NOMO-1 treated with DMSO at 0.1 percent for 48 hours (cell line): Measurements from ENCODE around the gene EIF4E1B.

Experiments
- DNase-seq: peaks from one replicate; lab custom pipeline; 2025; ENCODE audit not compliant: unreplicated experiment; lab: John Stamatoyannopoulos, UW

EIF4E1B gene

GRCh38 chr5:176644878-176645670 is 14.6 kb downstream of the EIF4E1B start:
- DNase-seq, result no peak

- no peak for DNase-seq
These were observed 15.7 kb downstream of the EIF4E1B start for GRCh38 chr5:176646049-176646706.

- no peak for DNase-seq
These were observed 16.2 kb downstream of the EIF4E1B start for GRCh38 chr5:176646707-176647029.

DNA sequence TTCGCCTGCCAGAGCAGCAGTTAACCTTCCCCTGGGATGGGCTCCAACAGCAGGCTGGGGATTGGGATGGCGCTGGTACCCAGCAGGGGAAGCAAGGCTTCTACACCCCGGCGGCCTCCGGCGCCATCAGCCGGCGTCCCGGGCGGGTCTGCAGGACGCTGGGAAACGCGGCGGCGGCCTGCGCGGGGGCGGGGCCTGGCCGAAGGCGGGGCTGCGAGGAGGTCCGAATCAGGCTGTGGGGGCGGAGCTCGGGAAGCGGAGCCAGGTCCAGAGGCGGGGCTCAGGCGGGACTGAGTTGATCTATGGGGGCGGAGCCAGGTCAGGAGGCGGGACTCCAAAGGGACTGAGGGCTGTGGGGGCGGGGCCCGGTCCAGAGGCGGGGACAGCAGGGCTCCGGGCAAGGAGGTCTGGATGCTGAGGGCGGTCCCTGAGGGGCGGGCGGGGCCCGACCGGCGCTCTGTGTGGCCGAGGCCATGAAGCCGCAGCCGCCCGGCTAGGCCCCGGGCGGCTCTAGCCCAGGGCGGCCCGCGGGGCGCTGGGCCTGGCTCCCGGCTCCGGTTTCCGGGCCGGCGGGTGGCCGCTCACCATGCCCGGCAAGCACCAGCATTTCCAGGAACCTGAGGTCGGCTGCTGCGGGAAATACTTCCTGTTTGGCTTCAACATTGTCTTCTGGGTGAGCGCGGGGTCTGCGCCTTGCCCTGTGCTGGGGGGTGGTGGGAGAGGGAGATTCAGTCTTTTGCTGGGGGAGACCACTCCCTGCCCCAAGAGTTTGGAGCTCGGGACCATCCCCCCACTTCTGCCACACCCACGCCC is 16.8 kb downstream of the EIF4E1B start, which contains the start of gene TSPAN17:
TSPAN17 (plus strand) TSS at position 455 of the 813 bp plus-strand sequence; CDS start at position 587, 132 bp downstream.
- peak; percentile 98 for DNase-seq

DNA sequence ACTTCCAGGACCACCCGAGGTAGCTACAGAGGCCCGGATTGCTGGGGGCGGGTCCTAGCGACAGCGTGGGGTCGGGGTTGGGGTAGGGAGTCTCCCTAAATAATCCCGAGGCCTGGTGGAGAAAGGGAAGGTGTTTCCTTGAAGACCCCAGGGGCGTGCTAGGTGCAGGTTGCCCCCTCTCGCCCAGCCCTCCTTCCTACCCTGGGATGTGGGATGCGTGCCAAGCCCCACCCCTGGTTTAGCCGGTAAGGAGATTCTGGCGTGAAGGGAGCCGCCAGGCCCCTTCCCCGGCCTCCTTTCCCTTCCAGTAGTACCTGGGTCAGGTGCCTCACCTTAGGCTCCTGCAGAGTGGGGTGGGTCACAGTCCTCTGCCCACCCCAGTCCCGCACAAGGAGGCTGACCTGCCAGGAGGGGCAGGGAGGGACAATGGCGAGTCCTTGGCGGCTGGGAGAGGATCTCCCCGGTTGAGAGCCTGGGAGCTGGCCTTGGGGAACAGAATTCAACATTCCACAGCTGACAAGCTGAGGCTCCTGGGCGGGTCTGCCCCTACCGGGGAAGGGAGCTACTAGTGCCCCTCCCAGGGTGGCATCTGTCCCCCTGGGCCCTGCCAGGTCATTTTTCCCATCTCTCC is 17.5 kb downstream of the EIF4E1B start:
- no peak for DNase-seq

- DNase-seq, result no peak
These were observed 18.2 kb downstream of the EIF4E1B start for GRCh38 chr5:176648474-176649194.

DNA sequence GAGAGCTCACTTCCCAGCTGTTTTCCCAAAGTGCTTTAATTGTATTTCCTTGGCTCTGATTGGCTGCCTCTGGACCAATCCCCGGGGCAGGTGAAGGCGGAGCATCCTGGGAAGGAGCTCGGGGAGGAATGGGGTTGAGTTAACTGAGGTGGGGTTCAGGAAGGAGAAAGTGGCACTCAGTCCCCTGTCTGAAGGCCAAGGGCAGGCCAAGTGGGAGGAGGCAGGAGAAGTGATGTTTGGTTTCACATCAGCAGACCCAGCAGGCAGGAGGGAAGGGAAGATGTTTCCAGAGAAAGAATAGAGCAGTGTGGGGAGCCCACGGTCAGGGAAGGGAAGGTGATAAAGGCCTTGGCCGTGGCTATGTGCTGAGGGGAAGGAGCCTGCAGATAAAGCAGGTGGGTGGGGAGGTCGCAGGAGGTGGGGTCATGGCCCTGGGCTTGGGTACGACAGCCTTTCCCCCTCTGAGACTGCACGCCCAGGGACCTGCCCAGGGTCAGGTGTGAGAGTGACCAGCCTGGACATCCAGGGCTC is 19.9 kb downstream of the EIF4E1B start:
- DNase-seq, result no peak

DNA sequence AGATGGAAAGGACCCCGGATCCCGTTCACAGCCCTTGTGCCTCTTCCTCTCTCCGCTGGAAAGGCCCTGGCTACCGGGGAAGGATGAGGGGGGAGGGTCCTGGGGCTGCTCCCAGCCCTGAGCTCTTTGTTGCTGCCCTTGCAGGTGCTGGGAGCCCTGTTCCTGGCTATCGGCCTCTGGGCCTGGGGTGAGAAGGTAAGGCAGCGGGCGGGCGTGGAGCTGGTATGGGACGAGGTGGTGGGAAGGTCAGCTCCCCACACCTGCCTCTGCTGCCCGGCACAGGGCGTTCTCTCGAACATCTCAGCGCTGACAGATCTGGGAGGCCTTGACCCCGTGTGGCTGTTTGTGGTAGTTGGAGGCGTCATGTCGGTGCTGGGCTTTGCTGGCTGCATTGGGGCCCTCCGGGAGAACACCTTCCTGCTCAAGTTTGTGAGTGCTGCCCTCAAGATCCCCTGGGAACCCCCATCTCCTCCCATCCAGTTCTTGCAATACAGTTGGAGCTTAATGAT is 21.1 kb downstream of the EIF4E1B start:
- no peak for DNase-seq

- DNase-seq, result no peak
These were observed 21.7 kb downstream of the EIF4E1B start for GRCh38 chr5:176652136-176652535.

DNA sequence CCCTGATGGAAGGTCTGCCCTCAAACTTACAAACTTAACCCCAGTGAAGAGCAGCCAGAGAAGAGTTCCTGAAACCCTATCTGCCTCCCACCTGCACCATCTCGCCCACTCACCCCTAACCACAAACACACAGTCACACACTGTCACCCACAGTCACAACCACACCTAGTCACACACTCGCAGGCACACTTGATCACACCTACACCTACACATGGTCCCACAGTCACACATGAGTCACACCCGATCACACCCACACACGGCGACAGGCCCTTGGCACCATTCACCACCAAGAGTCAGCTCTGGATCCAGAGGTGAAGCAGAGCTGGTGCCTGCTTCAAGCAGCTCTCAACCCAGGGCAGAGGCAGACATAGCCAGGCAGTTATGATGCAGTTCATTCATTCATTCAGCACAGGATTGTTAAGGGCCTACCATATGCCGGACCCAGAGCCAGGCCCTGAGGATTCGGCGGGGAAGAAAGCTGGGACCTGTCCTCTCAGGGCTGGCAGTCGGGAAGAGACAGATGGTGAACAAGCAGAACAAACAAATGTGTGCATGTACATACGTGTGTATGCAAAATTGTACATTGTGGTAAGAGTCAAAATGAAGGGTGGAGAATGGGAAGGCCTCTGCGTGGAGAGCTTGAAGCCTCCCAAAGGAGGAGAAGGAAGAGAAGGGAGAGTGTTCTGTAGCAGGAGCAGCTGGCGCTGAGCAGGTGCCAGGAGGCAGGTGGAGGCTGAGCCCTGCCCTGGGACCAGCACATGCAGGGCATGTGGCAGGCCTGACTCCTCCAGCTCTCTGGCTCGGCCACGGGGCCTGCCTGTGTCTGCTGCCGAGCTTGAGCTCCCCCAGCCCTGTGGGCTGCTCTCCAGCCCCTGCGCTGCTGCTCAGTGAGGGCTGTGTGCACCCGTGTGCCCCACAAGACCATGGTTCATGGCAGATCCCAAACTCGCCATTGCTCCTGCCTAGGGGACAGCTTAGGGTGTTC is 23.2 kb downstream of the EIF4E1B start:
- DNase-seq, result no peak

DNA sequence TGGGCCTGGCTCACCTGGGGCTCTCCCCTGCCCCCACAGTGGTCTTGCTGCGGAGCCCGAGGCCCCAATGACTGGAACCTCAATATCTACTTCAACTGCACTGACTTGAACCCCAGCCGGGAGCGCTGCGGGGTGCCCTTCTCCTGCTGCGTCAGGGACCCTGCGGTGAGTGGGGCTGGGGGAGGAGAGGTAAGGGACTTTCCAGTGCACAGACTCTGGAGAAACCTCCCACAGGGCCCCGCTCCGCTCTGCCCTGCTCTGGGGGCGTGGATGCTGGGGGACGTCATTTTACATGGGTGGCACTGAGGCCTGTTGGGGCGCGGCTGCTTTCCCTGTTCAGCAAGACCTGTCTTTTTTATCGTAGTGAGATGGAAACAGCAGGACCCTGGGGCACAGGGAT is 24.4 kb downstream of the EIF4E1B start:
- no peak for DNase-seq

- DNase-seq, result no peak
These were observed 26.1 kb downstream of the EIF4E1B start for GRCh38 chr5:176656467-176656990.

GRCh38 chr5:176658007-176658599 is 27.6 kb downstream of the EIF4E1B start:
- DNase-seq, result peak; percentile 45

- DNase-seq, result no peak
These were observed 28.5 kb downstream of the EIF4E1B start for GRCh38 chr5:176658817-176659511.

DNA sequence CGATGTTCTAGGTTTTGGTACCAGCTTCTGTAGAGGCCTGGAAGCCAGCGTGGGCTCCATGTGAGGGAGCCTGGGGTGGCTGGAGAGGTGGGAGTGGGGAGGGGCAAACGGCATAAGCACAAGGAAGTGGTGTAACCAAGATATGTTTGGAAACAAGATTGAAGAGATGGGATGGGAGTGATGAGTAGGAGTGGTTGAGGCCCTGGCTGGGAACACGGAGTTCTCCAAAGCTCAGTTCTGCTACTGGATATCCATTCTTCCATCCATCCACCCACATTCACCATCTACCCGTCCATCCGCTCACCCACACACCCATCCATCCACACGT is 29.0 kb downstream of the EIF4E1B start:
- DNase-seq, result no peak

DNA sequence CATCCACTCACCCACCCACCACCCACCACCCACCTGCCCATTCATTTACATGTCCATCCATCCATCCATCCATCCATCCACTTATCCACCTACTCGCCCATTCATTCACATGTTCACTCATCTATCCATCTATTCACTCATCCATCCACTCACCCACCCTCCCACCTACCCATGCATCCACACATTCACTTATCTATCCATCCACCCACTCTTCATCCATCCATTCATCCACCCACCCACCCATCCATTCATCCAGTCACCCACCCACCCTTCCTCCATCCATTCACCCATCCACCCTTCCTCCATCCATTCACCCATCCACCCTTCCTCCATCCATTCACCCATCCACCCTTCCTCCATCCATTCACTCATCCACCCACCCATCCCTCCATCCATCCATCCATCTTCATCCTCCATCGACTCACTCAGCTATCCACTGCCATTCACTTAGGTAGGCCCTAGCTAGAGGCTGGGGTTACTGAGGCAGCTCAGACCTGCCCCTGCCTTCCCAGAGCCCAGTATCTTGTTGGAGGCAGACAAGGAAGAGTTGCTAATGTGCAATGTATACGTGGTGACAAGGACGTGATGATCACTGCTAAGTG is 29.5 kb downstream of the EIF4E1B start:
- no peak for DNase-seq

GRCh38 chr5:176660530-176660859 is 30.0 kb downstream of the EIF4E1B start:
- no peak for DNase-seq
